Natural killer cell treated with Interleukin-12 subunit alpha and Interleukin-12 subunit beta and Interleukin-15 and Interleukin-18, amount 100 ng/mL, for 72 hours (primary cell): Measurements from ENCODE around the gene ABCA4. TPM values are rescaled to one million over a fixed set of nuclear protein-coding genes. Genes with fewer than 3 reads are reported as not detected.
"Not testable (repeated sequence)": the region's sequence is repeated elsewhere in the genome, so short reads cannot be mapped to it uniquely, and the experiment has no call there.

Source experiments
- ATAC-seq, 2 donors: fragments of 150-1000 bp; cut with Tn5 transposase in 1 of 2; sonication (Bioruptor Pico), chemical (Tn5 transposase) in 1 of 2; 2 replicates each; pipeline ENCODE4 v1.10.0; 2021
- DNase-seq: peaks from one replicate; pipeline ENCODE4 v3.0.0; 2022; ENCODE audit warnings: low spot score
- H3K27ac Mint-ChIP-seq, 2 donors: 1 replicate in 1 of 2; 2 replicates in 1 of 2; pipeline ENCODE4 v1.8.0; 2022; ENCODE audit warnings: mixed read lengths in 2 of 2, mild to moderate bottlenecking in 1 of 2, moderate library complexity in 1 of 2
- H3K27me3 Mint-ChIP-seq, 2 donors: 1 replicate in 1 of 2; 2 replicates in 1 of 2; pipeline ENCODE4 v1.8.0; 2022; ENCODE audit warnings: mixed read lengths in 2 of 2
- H3K36me3 Mint-ChIP-seq: one replicate; pipeline ENCODE4 v1.8.0; 2022; ENCODE audit warnings: mixed read lengths
- H3K4me1 Mint-ChIP-seq, 2 donors: 1 replicate in 1 of 2; 2 replicates in 1 of 2; pipeline ENCODE4 v1.8.0; 2022; ENCODE audit warnings: low read depth in 2 of 2, mixed read lengths in 2 of 2, mild to moderate bottlenecking in 1 of 2
- H3K4me3 Mint-ChIP-seq: one replicate; pipeline ENCODE4 v1.8.0; 2022; ENCODE audit warnings: mixed read lengths
- H3K9me3 Mint-ChIP-seq: 2 replicates; pipeline ENCODE4 v1.8.0; 2022; ENCODE audit warnings: mixed read lengths
- total RNA-seq, 2 donors: library from RNA; stranded (reverse); gene quantifications; one replicate each; pipeline ENCODE4 v1.2.3, GENCODE V29; 2022

Gene ABCA4
- total RNA-seq, 2 donors from 2014 or later = not detected

GRCh38 chr1:94011129-94011528, 109.8 kb downstream of the ABCA4 start:
- H3K27ac Mint-ChIP-seq = no peak overlapping the region
- H3K27me3 Mint-ChIP-seq = no peaks in the 10 kb centered on the region
- H3K4me3 Mint-ChIP-seq = no peak overlapping the region
- peaks cover 24 to 40% of the 10 kb centered on the region in 2 donors for H3K4me1 Mint-ChIP-seq
- DNase-seq (no peak), ATAC-seq (no peak)
- no peaks in the 10 kb centered on the region for H3K9me3 Mint-ChIP-seq
- no peaks in the 10 kb centered on the region for H3K36me3 Mint-ChIP-seq

GRCh38 chr1:94009304-94009703, 111.6 kb downstream of the ABCA4 start:
- ATAC-seq (no peak), DNase-seq (no peak)
- H3K9me3 Mint-ChIP-seq = no peaks in the 10 kb centered on the region
- no peak overlapping the region for H3K4me3 Mint-ChIP-seq
- H3K4me1 Mint-ChIP-seq = peaks cover 7 to 22% of the 10 kb centered on the region in 2 donors
- H3K36me3 Mint-ChIP-seq = no peaks in the 10 kb centered on the region
- H3K27ac Mint-ChIP-seq = no peak overlapping the region
- no peaks in the 10 kb centered on the region for H3K27me3 Mint-ChIP-seq

GRCh38 chr1:94006604-94007003, 114.3 kb downstream of the ABCA4 start:
- H3K4me1 Mint-ChIP-seq = peaks cover 0 to 5% of the 10 kb centered on the region in 2 donors
- ATAC-seq (no peak), DNase-seq (no peak)
- no peaks in the 10 kb centered on the region for H3K36me3 Mint-ChIP-seq
- H3K27me3 Mint-ChIP-seq = no peaks in the 10 kb centered on the region
- H3K9me3 Mint-ChIP-seq = no peaks in the 10 kb centered on the region
- H3K4me3 Mint-ChIP-seq = no peak overlapping the region
- no peak overlapping the region for H3K27ac Mint-ChIP-seq

- Mint-ChIP-seq H3K27ac (no peak overlapping the region), H3K36me3 (no peaks in the 10 kb centered on the region), H3K27me3 (no peaks in the 10 kb centered on the region), H3K9me3 (no peaks in the 10 kb centered on the region), H3K4me1 (peaks cover 0 to 5% of the 10 kb centered on the region in 2 donors), H3K4me3 (no peak overlapping the region)
- DNase-seq (no peak), ATAC-seq (no peak)
Measured at GRCh38 chr1:94004924-94005323, 116.0 kb downstream of the ABCA4 start.

- ATAC-seq (no peak), DNase-seq (no peak)
- no peaks in the 10 kb centered on the region for H3K36me3 Mint-ChIP-seq
- no peaks in the 10 kb centered on the region for H3K4me1 Mint-ChIP-seq
- H3K27me3 Mint-ChIP-seq = no peaks in the 10 kb centered on the region
- H3K4me3 Mint-ChIP-seq = no peak overlapping the region
- H3K9me3 Mint-ChIP-seq = no peaks in the 10 kb centered on the region
- no peak overlapping the region for H3K27ac Mint-ChIP-seq
Measured at GRCh38 chr1:94002046-94002787, 118.7 kb downstream of the ABCA4 start.

- ATAC-seq (no peak), DNase-seq (no peak)
- Mint-ChIP-seq H3K36me3 (no peaks in the 10 kb centered on the region), H3K27me3 (no peaks in the 10 kb centered on the region), H3K27ac (no peak overlapping the region), H3K9me3 (no peaks in the 10 kb centered on the region), H3K4me3 (no peak overlapping the region), H3K4me1 (no peaks in the 10 kb centered on the region)
Measured at GRCh38 chr1:94001397-94002045, 119.4 kb downstream of the ABCA4 start.

GRCh38 chr1:94000510-94001282, 120.3 kb downstream of the ABCA4 start:
- ATAC-seq (no peak), DNase-seq (no peak)
- no peaks in the 10 kb centered on the region for H3K9me3 Mint-ChIP-seq
- H3K4me1 Mint-ChIP-seq = peaks cover 0 to 3% of the 10 kb centered on the region in 2 donors
- H3K27ac Mint-ChIP-seq = no peak overlapping the region
- H3K4me3 Mint-ChIP-seq = no peak overlapping the region
- H3K36me3 Mint-ChIP-seq = no peaks in the 10 kb centered on the region
- H3K27me3 Mint-ChIP-seq = no peaks in the 10 kb centered on the region

GRCh38 chr1:93999840-94000415, 121.0 kb downstream of the ABCA4 start:
- Mint-ChIP-seq H3K36me3 (no peaks in the 10 kb centered on the region), H3K9me3 (no peaks in the 10 kb centered on the region), H3K4me3 (no peak overlapping the region), H3K27me3 (no peaks in the 10 kb centered on the region), H3K27ac (no peak overlapping the region), H3K4me1 (peaks cover 0 to 7% of the 10 kb centered on the region in 2 donors)
- DNase-seq (no peak), ATAC-seq (no peak)

GRCh38 chr1:93998532-93998931, 122.4 kb downstream of the ABCA4 start:
- not testable (repeated sequence) for H3K36me3 Mint-ChIP-seq, H3K9me3 Mint-ChIP-seq, DNase-seq, H3K27ac Mint-ChIP-seq, H3K4me3 Mint-ChIP-seq, H3K4me1 Mint-ChIP-seq, ATAC-seq, H3K27me3 Mint-ChIP-seq

GRCh38 chr1:93997756-93998155, 123.2 kb downstream of the ABCA4 start:
- ATAC-seq (no peak), DNase-seq (no peak)
- no peaks in the 10 kb centered on the region for H3K27me3 Mint-ChIP-seq
- no peaks in the 10 kb centered on the region for H3K9me3 Mint-ChIP-seq
- H3K36me3 Mint-ChIP-seq = no peaks in the 10 kb centered on the region
- no peak overlapping the region for H3K27ac Mint-ChIP-seq
- H3K4me3 Mint-ChIP-seq = no peak overlapping the region
- peaks cover 0 to 9% of the 10 kb centered on the region in 2 donors for H3K4me1 Mint-ChIP-seq

GRCh38 chr1:93995837-93996536, 125.0 kb downstream of the ABCA4 start:
- H3K27me3 Mint-ChIP-seq = no peaks in the 10 kb centered on the region
- no peak overlapping the region for H3K4me3 Mint-ChIP-seq
- no peaks in the 10 kb centered on the region for H3K9me3 Mint-ChIP-seq
- peaks cover 9 to 21% of the 10 kb centered on the region in 2 donors for H3K4me1 Mint-ChIP-seq
- peak overlapping the region in 1 of 2 donors; percentile 23 for H3K27ac Mint-ChIP-seq
- ATAC-seq = no peak
- DNase-seq = no peak
- H3K36me3 Mint-ChIP-seq = no peaks in the 10 kb centered on the region

- H3K36me3 Mint-ChIP-seq = no peaks in the 10 kb centered on the region
- DNase-seq (no peak), ATAC-seq (no peak)
- peaks cover 32 to 37% of the 10 kb centered on the region in 2 donors for H3K4me1 Mint-ChIP-seq
- H3K9me3 Mint-ChIP-seq = no peaks in the 10 kb centered on the region
- H3K27ac Mint-ChIP-seq = no peak overlapping the region
- no peak overlapping the region for H3K4me3 Mint-ChIP-seq
- no peaks in the 10 kb centered on the region for H3K27me3 Mint-ChIP-seq
Measured at GRCh38 chr1:93993731-93994130, 127.2 kb downstream of the ABCA4 start.

- no peak overlapping the region for H3K4me3 Mint-ChIP-seq
- H3K4me1 Mint-ChIP-seq = peaks cover 32 to 37% of the 10 kb centered on the region in 2 donors
- no peak overlapping the region for H3K27ac Mint-ChIP-seq
- DNase-seq (peak; percentile 37), ATAC-seq (no peak)
- no peaks in the 10 kb centered on the region for H3K27me3 Mint-ChIP-seq
- H3K36me3 Mint-ChIP-seq = no peaks in the 10 kb centered on the region
- H3K9me3 Mint-ChIP-seq = no peaks in the 10 kb centered on the region
Measured at GRCh38 chr1:93992954-93993353, 128.0 kb downstream of the ABCA4 start.
